Hematopoietic multipotent progenitor cell treated with erythropoietin and hydrocortisone succinate and interleukin-3 and kit ligand, for 15 days (in vitro differentiated cells): Measurements from ENCODE around the gene NET1.
"Not testable (repeated sequence)": the region's sequence is repeated elsewhere in the genome, so short reads cannot be mapped to it uniquely, and the experiment has no call there.

Source experiments
- DNase-seq: peaks from one replicate; pipeline ENCODE4 v3.0.0-alpha.2; 2015; ENCODE audit warnings: low spot score

Gene NET1

DNA sequence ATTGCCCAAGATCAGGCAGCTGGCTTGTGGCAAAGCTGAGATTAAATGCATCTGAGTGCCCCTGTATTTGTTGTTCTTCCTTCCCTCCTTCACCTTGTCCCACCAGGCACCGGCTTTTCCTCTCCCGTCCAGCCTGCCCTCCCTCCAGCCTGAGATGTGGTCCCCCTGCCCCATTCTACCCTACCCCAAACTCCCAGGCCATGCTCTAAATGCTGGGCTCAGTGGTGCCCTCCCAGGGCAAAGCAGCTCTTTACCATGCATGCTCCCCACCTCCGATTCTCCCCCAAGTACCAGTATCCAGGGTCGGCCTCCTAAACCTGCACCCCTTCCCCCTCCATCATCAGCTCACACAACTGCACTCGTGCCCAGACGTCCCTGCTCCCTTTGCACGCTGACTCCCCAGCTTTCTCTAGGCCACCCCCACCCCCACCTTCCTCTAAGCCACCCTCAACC lies 50.5 kb downstream of the NET1 start:
- no peak for DNase-seq

GRCh38 chr10:5464546-5464945 lies 52.2 kb downstream of the NET1 start:
- no peak for DNase-seq

GRCh38 chr10:5465976-5466450 lies 53.7 kb downstream of the NET1 start:
- no peak for DNase-seq

GRCh38 chr10:5466451-5467206 lies 54.3 kb downstream of the NET1 start:
- no peak for DNase-seq

- DNase-seq = no peak
These were observed 54.8 kb downstream of the NET1 start for GRCh38 chr10:5467207-5467535.

DNA sequence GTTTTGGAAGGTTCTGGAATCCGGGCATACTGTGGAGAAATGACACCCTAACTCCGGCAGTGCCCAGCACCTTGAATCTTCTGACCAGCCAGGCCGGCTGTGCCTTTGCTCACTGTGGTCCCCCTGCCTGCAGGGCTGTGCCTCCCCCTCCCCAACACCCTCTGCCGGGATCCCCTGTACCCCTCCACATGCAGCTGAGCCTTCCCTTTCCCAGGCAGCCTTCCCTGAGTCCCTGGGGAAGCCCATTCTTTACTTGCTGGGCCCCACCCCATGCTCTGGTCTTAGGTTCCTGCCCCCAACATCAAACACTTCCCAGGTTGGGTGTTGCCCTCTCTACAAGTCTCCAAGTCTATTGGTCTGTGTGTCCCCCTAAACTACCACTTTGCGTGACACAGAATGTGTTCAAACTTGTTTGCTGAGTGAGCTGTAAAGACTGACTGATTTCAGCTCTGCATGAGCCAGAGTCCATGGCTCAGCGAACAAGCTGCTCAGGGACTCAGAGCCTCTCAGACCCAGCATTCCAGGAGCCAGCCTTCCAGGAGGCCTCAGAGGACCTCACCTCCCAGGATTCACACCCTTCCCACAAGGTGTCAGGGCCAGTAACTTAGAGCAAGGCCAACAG lies 55.4 kb downstream of the NET1 start:
- DNase-seq = no peak

- DNase-seq = no peak
These were observed 56.1 kb downstream of the NET1 start for GRCh38 chr10:5468262-5469106.

DNA sequence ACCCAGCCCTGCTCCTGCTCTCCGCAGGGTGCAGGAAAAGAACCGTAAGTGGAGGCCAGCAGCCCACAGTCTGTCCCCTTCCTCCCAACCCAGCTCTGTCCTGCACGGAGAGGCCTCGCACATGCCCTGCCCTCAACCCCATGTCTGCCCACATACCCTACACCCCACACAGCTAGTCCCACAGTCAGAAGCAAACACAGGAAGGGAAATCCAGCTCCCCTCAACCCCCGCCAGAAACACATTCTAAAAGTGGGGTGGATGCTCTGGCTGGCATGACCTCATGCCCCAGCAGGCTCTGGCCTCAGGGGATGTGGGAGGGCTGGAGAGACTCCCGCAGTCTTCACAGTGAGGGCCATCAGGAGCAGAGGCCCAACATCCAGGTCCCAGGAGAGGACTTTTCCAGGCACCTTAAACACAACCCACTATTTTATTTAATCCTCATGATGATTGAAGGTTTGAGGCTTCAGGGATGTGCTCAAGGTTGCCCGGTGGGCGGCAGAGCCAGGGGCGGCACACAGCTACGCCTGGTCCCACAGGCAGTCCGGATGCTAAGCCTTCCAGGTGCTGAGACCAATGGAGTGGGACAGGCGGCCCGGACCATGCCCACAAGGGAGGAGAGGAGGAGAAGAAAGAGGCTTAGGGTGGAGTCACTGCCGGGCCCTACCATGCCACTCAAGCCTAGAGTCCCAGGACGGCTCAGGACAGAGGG lies 57.1 kb downstream of the NET1 start:
- DNase-seq = no peak

- no peak for DNase-seq
These were observed 57.9 kb downstream of the NET1 start for GRCh38 chr10:5470062-5470751.

DNA sequence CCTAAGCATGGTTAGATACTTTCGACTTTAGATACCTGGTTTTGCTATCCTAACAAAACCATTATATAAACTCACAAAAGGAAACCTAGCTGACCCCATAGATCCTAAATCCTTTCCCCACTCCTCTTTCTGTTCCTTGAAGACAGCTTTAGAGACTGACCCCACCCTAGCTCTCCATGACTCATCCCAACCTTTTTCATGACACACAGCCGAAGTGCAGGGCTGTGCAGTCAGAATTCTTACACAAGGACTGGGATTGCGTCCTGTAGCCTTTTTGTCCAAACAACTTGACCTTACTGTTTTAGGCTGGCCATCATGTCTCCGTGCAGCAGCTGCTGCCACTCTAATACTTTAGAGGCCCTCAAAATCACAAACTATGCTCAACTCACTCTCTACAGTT lies 62.3 kb downstream of the NET1 start:
- not testable (repeated sequence) for DNase-seq

DNA sequence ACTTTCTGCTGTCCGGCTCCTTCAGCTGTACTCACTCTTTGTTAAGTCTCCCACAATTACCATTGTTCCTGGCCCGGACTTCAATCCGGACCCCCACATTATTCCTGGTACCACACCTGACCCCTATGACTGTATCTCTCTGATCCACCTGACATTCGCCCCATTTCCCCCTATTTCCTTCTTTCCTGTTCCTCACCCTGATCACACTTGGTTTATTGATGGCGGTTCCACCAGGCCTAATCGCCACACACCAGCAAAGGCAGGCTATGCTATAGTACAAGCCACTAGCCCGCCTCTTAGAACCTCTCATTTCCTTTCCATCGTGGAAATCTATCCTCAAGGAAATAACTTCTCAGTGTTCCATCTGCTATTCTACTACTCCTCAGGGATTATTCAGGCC lies 62.7 kb downstream of the NET1 start:
- DNase-seq = not testable (repeated sequence)

- not testable (repeated sequence) for DNase-seq
These were observed 63.8 kb downstream of the NET1 start for GRCh38 chr10:5475974-5476807.

- no peak for DNase-seq
These were observed 64.7 kb downstream of the NET1 start for GRCh38 chr10:5476918-5477525.

- DNase-seq = peak; percentile 53
These were observed 65.8 kb downstream of the NET1 start for GRCh38 chr10:5477948-5478693.

- no peak for DNase-seq
These were observed 66.4 kb downstream of the NET1 start for GRCh38 chr10:5478694-5479305.

DNA sequence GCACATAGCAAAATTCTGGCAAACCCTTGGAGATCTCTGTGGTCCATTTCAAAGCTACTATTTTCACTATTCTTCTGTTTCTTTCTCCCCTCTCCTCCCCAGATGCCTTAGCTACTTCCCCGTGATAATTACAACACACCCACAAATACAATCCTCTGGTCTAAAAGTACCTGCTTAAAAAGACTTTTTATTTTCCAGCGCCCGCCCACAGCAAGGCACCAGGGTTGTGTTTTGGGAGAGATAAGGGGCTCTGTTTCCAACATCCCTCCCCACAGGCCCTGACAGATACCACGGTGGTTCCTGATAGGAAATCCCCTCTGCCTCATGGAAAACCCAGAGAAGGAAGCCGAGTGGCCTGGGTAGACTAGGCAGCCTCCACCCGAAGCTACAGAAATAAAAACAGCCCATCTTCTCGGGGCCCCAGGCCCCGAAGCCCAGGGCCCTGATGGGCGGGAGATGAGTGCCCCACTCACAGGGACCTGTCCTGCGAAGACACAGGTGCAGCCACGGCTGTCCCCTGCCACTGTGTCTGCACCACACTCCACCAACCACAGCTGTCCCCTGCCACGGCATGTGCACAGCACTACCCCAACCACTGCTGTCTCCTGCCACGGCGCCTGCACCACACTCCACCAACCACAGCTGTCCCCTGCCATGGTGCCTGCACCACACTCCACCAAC lies 67.3 kb downstream of the NET1 start:
- peak; percentile 72 for DNase-seq

GRCh38 chr10:5480162-5480941 lies 68.0 kb downstream of the NET1 start:
- DNase-seq = no peak

DNA sequence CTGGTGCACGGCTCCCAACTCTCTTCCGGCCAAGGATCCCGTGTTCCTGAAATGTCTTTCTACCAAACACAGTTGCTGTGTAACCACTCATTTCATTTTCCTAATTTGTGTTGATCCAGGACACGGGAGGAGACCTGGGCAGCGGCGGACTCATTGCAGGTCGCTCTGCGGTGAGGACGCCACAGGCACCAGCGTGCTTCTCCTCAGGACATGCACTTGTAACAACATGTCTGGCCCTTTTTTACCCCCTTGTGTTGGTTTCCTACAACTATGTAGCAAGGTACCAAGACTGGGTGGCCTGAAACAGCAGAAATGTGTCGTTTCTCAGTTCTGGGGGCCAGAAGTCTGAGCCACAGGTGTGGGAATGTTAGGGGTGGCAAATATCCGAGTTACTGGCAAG lies 68.8 kb downstream of the NET1 start:
- no peak for DNase-seq
